HG03097 (cell line): Measurements from ENCODE around the gene NEK6.

Experiments
- ATAC-seq: cut with Tn5 transposase; IDR thresholded peaks from one replicate; pipeline ENCODE4 v1.9.1; 2021; ENCODE audit not compliant: unreplicated experiment, low FRiP score

NEK6 gene

DNA sequence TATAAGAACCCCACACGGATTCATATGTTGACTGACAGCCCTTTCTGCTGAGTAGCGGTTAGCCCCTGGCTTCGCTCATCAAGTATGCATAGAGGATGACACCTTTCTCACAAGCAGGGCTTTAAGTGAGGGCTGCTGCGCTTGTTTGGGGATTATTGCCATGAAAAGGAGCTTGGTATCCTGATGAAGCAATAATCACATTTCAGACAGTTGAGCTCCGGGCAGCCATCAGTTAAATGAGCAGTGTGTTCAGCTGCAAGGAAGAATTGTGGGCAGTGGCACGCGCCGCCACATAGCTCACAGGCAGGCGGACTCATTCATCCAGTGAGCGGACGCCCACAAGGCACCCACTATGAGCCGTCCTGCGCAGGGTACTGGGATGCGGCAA is 77.6 kb downstream of the NEK6 start:
- no peak for ATAC-seq

GRCh38 chr9:124337562-124337961 is 79.8 kb downstream of the NEK6 start:
- no peak for ATAC-seq

DNA sequence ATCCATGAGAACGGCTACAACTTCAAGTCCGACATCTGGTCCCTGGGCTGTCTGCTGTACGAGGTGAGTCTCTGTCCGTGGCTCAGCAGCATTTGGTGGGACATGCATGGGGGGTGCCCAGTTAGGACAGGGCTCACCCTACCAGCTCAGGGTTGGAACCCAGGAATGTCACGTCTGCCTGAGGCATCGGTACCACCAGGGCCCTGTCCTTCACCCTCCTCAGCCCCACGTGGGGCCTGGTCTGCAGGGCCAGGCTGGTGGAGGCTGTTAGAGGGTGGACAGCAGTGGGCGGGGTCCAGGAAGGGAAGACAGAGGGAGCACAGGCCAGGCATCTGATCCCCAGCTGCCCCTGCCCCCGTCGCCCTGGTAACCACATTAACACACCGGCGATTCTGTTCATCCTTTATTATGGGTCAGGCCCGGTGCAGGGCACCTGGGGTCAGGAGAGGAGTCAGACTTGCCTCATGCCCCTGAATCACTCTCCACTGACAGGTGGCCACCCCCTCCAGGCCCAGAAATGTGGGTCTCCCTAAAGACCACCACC is 81.9 kb downstream of the NEK6 start:
- ATAC-seq = no peak

DNA sequence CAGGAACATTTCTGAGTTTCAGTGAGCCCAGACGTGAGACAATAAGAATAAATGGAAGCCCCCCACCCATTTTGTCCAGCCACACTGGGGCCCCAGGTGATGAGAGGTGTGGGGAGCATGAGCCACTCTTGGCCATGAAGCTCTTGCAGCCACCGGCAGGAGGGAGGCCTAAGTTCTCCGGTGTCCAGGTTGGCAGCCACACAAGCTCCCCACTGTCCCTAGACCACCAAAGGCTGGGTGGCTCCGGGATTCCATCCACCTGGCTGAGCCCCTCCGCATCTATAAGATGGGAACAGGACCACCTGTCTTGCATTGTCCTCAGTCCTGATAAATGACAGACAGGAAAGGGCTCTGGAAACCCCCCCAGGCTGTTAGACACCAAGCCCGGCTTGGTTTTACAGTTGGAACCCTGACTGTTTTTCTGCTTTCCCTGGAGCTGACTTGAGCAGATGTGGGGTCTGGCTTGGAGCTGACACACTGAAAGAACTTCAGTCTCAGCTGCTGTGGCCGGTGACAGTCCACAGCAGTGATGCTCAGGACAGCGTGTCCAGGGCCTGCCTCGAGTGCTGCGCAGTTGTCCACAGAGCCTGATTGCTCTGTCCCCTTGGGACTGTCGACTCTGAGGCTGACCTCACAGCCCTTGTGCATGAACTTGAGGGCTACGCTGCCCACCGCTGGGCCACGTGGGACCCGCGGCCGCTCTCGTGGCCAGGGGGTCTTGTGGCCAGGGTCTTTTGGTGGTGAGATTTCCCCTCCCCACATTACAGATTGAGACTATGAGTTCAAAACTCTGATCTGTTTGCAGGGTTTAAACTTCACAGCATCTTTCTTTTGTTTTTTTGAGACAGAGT is 82.7 kb downstream of the NEK6 start:
- ATAC-seq = no peak

DNA sequence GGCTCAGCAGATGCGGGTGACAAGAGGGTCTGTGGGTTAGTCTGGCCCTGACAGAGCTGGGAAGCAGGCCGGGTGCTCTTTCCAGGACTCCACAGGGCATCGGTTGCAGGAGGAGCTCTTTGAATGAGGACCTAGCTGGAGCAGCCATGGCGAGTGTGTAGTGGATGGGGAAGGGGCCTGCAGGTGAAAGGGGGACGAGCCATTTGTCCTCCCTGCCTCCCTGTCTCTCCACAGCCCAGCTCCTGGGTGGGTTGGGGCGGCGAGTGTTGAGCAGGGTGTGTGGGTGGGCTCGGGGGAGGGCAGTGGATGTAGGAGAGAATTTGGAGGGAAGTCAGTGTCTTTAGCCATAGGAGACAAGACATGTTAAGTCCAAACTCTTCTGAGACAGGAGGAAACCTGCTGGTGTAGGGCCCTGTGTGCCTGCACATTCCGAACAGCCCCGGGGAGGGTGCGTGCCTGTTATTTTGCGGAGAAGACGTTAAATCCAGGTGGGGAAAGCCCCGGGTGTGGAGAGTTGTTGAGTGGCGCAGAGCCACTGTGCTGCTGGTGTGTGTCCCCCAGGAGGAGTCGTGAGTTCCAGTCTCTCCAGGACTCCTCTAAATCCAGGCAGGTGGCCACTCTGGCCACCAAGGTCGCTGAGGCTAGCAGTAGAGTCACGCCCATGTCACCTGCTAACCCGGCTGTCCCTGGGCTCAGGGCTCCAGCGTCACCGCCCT is 83.9 kb downstream of the NEK6 start:
- no peak for ATAC-seq

DNA sequence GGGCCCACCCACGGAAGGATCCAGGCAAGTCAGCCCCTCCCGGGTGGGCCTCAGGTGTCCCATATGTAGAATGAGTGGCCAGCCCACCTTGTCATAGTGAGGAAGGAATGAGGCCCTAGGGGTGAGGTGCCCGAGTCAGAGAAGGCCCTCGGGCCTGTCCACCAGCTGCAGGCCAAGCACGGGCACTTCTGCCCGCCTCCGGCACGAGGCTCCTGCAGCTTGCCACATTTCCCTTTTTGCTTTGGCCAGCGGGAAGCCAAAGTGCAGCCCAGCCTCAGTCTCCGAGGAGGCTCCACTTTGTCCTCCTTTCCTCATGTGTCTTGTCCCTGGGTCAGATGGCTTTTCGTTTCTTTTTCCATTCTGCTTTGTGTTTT is 84.6 kb downstream of the NEK6 start:
- ATAC-seq = no peak

GRCh38 chr9:124342776-124343485 is 85.2 kb downstream of the NEK6 start:
- ATAC-seq = no peak

DNA sequence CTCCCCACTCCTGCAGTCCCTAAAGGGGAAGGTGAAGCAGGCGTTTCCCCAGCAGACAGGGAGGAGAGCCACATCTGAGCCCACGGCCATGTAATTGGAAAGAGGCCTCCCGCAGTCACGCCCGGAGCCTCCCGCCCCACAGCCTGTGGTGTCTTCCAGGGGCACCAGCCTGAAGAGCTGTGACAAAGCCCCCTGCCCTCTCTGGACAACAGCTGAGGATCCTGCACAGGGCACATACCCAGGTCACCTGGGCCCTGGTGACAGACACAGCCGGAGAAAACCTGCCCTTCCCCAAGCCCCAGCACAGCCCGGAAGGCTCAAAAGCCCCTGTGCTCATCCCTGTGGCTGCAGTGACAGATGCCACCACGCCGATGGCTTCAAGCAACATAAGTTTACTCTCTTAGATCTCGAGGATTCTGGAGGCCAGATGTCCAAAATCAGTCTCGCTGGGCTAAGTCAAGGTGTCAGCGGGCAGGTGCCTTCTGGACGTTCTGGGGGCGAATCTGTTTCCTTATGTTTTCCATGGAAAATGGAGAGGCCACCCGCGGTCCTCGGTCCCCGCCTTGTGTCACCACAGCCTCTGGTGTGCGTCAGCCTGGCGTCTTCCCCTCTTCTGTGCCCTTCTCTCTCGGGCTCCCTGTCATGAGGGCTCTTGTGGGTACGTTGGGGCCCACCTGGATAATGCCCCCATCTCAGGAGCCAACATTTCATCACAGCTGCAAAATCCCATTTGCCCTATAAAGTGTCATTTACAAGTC is 86.0 kb downstream of the NEK6 start:
- ATAC-seq = no peak

DNA sequence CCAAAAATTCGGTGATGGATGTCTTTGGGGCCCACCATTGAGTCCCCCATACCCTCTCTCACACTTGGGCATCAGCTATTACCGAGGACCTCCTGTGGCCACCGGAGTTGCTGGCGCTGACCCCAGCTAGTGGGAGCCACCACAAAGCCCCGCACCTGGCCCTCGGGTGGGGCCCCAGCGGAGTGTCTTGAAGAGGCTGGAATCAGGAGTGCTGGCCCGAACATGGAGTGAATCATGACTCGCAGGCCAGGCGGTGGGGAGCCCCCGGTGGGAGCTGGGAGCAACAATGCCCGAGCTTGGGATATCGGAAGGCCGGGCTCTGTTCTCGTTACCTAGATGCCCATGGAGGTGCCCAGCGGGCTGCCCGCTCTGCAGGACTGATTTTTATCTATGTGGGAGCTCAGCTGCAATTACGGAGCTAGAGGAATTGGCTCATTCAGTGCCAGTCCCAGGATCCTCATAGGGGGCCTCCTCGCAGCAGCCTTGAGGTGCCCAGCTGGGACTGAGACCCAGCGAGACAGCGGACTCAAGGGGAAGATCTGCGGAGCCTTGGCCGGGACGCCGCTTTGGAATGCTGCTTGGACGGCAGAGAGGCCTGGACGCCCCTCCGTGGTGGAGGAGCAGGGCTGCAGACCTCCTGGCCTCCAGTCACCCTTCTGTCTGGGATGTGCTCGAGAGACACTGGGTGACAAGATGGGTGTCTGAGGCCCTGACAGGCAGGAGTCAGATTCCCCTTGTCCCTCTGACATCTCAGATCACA is 86.7 kb downstream of the NEK6 start:
- no peak for ATAC-seq

DNA sequence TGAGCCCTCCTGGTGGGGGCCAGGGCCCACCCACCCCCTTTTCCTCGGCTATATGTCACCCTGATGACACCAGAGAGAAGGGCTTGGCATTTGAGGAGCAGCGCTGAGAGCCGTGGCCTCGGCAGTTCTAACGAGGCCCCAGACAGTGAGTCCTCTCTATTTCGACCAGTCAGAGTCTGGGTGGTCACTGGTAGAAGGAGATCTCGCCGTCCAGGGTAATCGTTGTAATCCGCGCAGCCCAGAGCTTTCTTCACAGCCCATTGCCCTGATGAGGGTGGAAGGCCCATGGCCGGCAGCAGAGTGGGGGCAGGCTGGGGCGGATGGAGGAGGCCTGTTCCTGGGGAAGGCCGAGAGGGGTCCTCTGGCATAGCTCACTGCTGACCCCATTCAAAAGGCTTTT is 87.3 kb downstream of the NEK6 start:
- ATAC-seq = no peak

GRCh38 chr9:124345751-124346281 is 88.1 kb downstream of the NEK6 start:
- no peak for ATAC-seq

GRCh38 chr9:124346347-124347163 is 88.8 kb downstream of the NEK6 start:
- ATAC-seq = no peak

GRCh38 chr9:124347206-124347967 is 89.6 kb downstream of the NEK6 start:
- ATAC-seq = no peak

DNA sequence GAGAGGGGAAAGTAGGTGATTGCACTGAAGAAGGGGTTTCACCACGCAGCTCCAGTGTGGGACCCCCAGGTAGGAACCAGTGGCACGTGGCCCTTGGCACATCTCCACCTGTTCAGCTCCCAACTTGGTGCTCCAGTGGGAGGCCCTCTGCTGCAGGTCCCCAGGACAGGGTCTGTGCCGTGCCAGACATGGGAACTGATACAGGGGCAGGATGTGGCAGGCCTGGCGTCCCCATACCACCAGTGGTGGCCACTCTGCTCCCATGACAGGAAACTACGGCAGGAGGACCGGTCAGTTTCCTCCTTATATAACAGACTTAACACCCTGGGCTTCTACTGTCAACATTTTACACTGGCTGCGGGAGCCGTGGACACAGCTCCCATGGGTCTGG is 90.2 kb downstream of the NEK6 start:
- ATAC-seq = no peak

- no peak for ATAC-seq
These were observed 90.6 kb downstream of the NEK6 start for GRCh38 chr9:124348363-124348762.

DNA sequence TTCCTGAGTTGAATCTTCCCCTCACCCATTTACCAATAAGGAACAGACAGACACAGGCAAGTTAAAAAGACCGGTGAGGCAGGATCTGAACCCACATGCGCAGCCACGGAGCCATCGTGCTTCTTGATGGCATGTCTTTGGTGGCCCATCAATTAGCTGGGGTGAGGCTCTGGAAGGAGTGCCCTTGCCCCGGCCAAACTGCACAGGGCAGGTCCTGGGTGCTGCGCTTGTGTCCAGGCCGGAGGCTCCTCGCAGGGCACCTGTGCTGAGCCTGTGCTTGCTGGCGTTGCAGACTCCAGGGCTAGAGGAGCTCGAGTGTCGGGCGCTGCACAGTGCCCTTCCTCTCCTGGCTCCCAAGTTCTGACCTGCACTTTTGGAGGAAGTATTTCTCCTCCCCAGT is 91.1 kb downstream of the NEK6 start:
- ATAC-seq = no peak

DNA sequence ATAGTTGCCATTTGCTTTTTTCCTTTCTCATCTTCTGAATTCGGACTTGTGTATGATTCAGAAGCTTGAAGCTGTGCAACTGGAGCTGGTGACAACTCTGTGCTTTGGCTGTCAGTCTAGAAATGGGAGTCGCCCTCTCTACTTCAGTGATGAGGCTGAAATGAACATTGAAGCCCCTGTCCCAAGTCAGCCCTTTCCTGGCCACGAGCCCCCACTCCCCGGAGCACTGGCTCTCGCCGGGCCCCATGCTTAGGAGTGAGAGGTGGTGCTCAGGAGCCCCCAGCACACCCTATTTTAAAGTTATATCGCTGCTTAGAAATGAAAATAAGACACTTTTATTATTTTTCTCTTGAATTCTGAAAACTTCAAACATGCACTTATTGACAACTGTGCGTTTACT is 91.5 kb downstream of the NEK6 start:
- no peak for ATAC-seq
